ENCODE results near the gene MRPL53.
A peak's percentile ranks its signal among the peaks of the same experiment; 100 is the strongest.
"Not testable (repeated sequence)": the region's sequence is repeated elsewhere in the genome, so short reads cannot be mapped to it uniquely, and the experiment has no call there.

Gene MRPL53

DNA sequence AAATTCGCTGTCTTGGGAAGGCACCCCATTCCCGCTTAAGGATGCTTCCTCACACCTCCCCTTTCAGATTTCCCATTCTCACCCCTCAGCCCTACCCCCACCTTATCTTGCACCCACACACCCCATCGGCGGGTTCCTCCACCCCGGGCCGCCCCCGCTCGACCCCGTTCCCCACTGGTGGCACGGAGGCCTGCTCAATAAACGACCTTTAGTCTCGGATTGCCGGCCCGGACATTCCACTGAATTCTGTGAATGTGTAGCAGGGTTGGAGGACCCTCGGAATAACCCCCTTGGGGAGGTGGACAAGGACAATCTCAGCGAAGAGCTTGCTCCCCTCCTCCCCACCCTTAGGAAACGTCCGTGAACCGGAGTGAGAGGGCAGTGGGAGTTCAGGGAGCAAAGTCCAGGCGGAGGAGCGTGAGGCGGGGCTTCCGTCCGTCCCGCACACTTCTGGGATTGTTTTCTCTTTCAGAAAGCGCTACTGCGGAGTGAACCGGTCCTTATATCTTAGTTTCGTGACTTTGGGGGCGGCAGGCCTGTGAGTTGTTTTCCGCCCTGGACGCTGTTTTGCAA is 29.8 kb upstream of the MRPL53 start:
- DNase-seq, result no peak

DNA sequence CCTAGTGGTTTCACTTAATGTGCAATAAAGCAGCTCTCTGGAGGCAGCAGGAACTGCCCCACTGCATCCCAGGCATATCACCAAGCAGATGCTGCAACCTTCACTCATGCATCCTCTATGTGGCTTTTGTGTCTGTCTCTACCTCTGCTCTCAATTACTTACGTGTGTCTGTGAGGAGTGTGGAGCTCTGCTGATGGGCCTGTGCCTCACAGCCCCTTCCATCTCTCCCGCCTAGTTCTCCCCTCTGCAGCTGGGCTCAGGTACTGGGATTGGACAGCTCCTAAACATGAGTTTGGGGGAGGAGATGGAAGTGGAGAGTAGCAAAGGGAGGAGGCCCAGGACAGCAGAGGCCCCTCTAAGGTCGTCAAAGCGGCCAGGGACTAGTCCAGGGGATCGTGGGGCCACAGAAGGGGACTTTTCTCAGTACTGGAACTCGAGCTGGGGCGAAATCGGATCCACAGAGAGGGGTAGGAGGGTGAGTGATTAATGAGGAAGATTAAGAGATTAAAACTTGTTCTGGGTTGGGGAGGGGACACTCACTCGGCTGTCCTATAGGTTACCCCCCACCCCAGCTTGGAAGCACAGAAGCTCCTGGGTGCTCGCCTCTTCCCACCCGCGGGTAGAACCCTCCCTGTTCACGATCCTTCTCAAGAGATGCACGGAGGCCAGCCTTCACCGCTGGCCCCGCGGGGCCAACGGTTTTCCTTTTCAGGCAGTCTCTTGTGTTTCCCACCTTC is 29.0 kb upstream of the MRPL53 start:
- DNase-seq, result no peak

DNA sequence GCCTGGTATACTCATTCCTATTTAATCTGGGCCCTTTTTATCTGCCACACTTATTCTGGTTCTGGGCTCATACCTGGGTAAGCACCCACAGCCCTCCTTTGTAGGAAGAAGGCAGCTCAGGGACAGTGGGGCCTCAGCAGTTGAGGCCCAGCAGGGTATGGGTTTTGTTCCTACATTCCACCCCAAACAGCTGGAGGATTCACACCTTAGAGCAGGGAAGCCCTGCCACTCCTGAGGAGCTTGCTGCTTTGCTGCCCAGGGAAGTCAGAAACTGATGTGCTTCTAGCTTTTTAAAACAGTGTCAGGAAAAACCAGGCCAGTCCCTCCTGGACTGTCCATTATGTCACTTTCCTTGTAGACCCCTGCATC is 28.1 kb upstream of the MRPL53 start:
- DNase-seq, result no peak

DNA sequence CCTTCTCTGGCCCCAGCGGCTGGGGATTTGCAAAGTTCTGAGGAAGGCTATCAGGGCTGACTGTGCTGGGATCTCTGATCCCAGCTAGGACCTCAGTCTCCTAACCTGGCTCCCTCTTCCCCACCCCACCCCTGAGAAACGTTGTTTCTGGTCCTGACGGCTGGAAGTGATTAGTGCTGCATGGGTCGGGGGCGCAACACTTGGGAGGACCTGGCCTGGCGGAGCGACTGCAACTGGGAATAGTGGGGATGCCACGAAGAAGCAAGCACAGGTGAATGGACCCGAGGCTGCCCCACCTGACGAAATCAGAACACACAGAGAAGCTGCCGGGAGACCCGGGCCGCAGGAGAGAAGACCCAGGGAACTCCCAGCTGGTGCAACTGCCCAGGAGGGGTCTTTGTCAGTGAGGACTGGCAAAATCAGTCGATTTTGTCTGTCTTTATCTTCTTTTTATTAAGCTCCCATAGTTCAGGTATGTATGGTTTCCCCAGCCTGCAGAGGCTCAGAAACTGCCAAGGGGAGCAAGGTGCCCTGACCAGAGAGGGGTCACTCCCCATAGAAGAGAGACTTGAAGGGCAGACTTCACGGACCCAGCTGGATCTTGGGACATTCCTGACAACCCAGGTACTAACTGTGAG is 27.6 kb upstream of the MRPL53 start:
- DNase-seq, result no peak

DNA sequence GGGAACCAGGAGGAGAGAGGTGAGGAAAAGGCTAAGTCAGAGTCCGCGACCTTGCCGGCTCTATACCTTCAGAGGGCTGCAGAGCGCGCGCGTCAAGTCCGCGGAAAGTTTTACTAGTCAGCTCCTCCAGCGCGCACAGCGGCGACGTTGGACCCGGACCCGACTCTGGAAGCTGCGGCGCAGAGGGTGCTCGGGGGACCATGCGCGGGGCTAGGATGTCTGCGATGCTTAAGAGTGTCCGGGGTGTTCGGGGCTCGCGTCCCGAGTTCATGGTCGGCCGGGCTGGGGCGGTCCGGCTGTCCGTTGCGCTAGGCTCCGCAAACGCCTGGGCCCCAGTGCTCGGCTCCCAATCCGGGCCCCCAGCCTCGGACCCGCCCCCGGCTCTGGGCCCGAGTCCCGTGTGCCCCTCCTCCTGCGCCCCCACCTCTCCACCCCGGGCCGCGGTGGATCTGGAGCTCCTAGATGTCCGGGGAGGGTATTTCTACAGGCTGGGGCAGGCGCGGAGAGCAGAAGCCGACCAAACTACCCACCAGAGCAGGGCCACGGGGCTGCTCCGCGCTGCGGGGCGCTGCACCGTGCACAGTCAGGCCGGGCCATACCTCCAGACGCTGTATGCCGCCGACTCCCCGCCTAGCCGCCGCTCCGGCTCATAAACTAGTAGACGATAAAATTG is 26.9 kb upstream of the MRPL53 start, which contains the start of gene LBX2:
LBX2 (minus strand) TSS at position 337 of the 673 bp plus-strand sequence; CDS start at position 271, 66 bp downstream.
- no peak for DNase-seq

DNA sequence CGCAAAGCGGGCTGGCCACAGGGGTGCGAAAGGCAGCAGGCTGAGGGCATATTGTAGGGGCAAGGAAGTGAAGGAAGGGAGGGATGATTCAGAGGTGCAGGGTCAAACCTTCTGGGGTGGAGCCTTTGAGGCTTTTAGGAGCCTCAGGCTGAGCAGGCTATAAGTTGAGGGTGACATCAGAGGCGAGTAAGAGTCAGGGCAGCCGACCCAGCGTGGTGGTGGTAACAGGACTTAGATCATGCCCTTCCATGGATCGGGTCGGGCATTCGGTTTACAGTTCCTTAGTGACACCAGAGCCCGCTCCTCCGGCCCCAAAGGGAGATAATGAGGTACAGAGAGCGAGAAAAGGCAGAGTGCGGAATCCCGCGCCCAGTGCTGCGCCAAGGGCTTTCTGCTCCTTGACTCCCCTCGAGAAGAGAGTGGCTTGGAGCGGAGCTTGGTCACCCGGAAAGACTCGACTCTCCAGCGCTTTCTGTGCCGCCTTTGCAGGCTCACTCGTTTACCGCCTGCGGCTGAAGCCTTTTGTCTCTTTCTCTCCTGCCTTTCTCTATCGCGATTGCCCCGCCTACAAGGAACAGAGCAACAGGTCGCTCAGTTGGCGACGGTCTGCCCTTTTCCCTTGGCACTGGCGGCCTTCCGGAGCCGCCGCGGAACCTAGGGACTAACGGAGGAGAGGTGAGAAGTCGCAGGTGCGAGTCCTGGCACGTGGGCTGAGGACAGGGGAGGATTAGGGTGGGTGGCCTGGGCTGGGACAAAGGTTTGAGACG is 26.2 kb upstream of the MRPL53 start:
- no peak for DNase-seq

DNA sequence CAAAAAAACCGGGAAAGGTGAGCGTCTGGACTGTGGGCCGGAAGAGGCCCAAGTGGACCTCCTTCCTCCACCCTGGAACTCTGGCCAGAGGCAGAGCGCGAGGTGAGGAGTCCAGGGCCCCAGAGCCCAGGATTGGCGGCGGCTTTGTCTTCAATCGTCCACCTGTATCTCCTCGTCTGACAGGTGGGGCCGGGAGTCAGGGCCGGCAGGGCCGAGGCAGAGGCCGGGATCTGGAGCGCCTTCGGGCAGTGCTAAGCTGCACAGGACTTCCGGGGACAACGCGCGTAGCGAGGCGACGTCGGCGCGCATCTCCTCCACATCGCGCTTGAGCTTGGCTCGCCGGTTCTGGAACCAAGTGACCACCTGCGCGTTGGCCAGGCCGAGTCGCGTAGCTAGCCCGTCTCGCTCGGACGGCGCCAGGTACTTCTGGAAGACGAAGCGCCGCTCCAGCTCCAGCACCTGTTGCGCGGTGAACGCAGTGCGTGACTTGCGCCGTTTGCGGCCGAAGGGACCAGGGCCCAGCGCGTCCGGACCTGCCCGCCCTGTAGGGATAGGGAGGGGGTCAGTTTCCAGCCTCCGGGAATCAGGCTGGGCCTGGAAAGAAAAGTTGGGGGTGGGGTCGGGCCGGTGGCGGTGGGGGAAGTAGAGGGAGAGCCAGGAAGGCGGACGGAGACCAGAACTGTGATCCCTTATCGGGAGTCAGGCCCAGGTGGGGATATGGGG is 25.5 kb upstream of the MRPL53 start:
- DNase-seq, result peak; percentile 22

DNA sequence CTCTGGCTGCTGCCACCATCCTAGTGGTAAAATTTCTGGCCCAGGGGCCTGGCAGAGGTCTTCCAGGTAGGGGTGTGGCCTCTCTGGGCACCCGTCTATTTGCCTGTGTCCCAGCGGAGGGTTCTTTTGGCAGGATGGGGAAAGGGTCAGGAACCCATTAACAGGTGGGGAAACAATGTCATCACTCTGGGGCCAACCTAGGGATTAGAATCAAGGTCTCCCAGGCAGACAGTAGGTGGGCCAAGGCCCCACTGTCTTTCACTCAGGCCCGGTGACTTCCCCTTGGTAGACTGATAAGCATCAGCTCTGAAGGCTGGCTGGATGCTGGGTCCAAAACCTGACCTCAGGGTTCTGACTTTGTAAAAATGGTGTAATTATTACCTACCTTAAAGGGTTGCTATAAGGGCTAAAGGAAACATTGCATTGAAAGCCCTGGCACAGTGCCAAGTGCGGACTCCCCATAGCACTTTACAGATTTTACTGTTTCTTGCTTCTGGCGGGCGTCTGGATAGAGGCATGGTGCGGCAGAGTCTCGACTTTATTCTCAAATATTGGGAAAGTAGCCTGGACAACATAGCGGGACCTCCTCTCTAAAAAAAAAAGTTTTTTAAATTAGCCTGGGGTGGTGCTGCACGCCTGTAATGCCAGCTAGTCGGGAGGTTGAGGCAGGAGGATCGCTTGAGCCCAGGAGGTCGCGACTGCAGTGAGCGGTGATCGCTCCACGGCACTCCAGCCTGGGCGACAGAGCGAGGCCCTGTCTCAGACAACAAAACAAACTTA is 24.7 kb upstream of the MRPL53 start:
- no peak for DNase-seq

DNA sequence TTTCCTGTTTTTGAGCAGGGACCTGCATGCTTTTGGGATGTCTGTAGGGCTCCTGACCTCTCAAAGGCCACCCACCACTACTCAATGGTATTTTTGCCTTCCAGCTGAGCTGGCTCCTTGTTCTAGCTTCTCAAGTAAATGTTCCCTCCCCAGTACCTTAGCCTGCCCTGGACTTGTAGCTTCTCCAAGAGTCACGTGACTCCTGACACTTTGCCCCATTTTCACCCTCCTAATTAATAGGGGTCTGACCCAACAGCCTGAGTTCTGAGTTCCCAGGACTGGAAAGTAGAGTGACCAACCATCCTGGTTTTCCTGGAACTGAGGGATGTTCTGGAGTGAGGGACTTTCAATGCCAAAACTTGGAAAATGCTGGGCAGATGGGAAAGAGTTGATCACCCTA is 23.0 kb upstream of the MRPL53 start:
- no peak for DNase-seq

DNA sequence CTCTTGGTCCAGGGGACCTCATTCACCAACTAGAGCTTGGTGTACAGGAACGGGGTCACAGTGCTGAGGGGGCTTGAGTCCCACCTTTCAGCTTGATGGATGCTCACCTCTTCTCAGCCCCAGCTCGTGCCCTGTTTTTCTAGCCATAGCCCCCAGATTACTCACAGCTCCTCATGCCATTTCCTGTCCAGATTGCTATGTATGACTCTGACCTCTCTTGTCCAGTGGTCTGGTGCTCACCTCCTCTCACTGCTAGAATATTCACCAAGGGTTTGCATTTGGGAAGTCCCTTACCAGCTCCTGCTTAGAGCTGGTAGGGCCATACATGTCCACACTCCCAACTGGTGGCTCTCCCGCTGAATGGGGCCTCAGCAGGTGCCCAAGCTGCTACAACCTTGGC is 21.1 kb upstream of the MRPL53 start:
- no peak for DNase-seq

DNA sequence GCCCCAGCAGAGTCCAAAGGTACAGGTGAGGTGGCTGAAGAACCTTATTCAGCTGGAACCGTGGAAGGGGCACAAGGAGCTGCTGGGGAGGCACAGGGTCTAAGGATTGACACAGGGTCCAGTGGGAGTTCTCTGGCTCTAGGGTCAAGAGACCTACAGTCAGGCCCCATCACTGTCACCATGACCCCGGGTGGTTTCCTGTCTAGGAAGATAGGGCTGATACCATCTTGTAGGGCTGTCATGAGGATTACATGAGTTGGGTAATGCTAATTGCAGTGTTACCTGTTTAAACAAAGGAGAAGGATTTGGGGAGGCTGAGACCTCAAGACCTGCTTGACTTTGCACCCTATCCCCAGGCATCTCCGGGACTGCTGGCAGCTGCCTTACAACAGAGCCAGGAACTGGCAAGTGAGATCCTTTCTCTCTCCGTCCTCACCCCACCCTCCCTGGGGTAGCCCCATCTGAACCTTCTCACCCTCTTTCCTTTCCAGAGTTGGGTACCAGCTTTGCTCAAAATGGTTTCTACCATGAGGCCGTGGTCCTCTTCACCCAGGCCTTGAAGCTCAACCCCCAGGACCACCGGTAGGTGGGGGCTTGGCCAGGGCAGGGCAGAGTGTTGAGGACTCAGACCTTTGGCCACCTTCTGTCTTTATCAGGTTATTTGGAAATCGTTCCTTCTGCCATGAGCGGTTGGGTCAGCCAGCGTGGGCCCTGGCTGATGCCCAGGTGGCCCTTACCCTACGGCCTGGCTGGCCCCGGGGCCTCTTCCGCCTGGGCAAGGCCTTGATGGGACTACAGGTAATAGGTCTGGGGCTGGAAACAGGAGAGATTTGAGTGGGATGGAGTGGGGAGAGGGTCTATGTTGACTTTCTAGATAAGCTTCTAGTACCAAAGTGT is 19.4 kb upstream of the MRPL53 start:
- DNase-seq, result no peak

DNA sequence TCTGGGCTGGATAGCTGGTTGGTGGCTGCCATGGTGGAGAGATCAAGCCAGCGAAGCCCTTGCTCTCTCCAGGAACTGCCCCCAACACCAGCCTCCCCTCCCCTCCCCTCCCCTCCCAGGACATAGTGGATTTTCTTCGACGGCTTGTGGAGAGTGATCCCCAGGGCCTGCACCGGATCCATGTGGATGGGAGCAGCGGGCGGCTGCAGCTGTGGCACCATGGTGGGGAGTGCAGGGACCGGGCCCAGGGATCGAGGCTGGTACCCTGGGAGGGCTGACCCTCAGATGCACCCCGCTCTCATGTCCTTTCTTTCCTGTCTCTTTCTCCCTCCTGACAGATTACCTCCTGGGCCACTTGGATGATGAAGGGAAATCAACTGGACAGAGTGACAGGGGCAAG is 17.4 kb upstream of the MRPL53 start:
- DNase-seq, result no peak

DNA sequence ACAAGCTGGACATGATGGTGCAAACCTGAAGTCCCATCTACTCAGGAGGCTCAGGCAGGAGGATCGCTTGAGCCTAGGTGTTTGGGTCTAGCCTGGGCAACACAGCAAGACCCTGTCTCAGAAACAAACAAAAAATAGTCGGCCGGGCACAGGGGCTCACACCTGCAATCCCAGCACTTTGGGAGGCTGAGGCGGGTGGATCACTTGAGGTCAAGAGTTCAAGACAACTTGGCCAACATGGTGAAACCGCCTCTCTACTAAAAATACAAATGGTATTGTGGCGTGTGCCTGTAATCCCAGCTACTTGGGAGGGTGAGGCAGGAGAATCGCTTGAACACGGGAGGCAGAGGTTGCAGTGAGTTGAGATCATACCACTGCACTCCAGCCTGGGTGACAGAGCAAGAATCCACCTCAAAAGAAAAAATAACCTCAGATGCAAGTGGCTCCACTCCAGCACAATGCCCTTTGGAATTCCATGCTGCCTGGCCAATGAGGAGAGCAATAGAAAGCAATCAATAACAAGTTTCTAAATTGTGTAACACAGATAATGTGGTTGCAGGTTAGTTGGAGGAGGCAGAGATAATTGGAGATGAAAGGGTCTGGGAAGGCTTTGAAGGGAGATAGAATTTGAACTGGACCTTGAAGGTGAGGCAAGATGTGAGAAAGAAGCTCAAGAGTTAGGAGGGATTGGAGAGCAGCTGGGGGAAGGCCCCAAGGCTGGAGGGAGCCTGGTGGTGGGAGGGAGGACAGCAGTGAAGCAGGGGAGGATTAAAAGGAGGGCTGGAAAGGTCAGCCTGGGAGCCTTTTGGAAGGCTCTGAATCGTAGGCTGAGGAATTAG is 16.4 kb upstream of the MRPL53 start:
- DNase-seq, result no peak

DNA sequence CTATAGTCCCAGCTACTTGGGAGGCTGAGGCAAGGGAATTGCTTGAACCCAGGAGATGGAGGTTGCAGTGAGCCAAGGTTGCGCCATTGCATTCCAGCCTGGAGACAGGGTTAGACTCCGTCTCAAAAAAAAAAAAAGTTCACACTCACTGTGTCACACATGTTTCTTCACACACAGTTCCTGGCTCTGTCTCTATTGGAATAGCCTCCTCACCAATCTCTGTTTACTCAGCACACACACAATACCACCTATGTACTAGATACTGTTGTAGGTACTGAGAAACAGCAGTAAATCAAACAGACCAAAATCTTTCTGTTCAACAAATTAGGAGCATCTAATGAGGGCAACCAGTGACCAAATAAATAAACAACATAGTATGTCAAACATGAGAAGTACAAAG is 13.7 kb upstream of the MRPL53 start:
- DNase-seq, result no peak

DNA sequence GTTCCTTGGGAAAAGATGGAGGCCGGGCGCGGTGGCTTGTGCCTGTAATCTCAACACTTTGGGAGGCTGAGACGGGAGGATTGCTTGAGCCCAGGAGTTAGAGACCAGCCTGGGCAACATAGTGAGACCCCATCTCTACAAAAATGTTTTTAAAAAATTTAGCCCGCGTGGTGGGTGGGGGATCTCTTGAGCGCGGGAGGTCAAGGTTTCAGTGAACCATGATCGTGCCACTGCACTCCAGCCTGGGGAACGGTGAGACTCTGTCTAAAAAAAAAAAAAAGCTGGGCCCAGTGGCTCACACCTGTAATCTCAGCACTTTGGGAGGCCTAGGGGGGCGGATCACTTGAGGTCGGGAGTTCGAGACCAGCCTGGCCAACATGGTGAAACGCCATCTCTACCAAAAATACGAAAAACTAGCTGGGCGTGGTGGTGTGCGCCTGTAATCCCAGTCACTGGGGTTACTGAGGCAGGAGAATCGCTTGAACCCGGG is 11.2 kb upstream of the MRPL53 start:
- DNase-seq, result not testable (repeated sequence)

DNA sequence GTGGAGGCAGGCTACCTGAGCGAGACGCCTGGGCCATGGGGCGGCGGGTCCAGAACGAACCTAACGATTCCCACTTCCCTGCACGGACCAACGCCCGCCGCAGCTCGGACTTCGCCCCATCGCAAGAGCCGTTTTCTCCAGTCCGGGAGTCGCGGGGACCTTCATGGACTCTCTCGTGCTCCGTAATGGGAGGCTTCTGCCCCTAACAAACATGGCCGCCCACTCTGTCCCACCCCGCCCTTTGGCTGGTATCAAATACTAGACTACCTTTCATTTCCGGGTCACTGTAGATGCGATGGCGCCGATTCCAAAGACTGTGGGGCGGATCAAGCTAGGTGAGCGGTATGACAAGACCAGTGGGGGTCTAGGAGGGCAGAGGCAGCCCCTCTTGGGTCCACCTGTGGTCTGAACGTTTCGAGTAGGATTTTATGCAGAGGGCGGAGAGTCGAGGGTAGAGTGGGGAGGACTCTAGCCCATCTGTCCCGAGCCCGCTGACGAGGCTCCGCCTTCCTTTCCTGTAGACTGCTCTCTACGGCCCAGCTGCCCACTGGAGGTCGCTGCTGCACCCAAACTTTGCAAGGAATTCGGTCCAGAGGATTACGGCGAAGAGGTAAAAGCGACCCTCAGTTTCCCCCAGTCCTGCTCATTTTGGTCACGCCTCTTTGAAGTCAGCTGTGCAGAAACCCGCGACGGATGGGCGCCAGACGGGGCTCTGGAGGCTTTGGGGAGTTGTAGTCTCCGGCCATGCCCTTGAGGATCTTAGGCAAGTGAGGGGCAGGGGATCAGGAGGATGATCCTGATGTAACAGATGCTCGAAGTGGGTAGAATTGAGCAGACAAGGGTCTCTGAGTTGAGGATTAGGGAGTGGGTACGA is 10.6 kb upstream of the MRPL53 start, which contains the start of the genes CCDC142 and TTC31:
CCDC142 (minus strand) TSS at position 198 of the 874 bp plus-strand sequence; CDS start at position 37, 161 bp downstream.
TTC31 (plus strand) TSS at position 281 of the 874 bp plus-strand sequence; CDS start at position 296, 15 bp downstream.
- DNase-seq, result peak; percentile 96

DNA sequence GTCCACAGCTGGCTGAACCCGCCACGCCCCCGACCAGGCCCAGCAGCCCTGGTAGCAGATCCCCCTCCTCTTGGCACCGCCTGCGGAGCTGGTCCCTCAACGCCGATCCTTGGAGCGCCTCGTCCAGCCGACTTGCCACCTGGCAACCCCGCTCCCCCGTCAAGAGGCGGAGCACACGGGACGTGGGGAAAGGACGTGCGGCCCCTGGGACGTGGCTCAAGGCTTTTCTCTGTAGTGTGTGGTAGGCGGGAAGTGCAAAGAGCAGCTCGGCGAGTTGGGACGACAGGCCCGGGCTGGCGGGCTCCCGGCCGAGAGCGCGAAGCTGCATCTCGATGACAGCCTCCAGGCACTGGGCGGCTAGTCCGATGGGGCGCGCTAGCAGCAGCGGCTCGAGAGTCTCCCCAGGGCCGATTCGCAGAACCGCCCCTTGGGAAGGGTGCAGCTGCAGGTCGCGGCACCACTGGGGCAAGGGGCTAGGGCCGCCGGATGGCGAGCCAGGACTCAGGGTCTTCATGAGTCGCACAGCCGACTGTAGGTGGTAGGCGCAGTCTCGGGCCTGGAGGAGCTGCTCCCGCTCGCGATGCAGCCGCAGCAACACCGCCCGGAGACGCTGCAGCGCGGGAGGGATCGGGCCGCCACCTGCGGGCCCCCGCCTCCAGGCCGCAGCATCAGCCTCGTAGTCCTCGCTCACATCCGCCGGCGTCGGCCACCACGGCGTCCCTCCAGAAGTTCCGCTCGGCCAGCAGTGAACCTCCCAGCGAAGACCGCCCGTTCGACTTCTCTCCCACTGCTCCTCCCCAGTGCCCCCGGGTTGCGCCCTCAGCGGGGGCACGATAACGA is 9.7 kb upstream of the MRPL53 start:
- DNase-seq, result peak; percentile 70
